Superior temporal gyrus (tissue), 1 donor: ENCODE data around the gene C1QL1.
A peak's percentile ranks its signal among the peaks of the same experiment; 100 is the strongest.

Experiments used
- DNase-seq: peaks from one replicate; pipeline ENCODE4 v3.0.0-alpha.2; 2016; ENCODE audit errors: extremely low spot score

Gene C1QL1

DNA sequence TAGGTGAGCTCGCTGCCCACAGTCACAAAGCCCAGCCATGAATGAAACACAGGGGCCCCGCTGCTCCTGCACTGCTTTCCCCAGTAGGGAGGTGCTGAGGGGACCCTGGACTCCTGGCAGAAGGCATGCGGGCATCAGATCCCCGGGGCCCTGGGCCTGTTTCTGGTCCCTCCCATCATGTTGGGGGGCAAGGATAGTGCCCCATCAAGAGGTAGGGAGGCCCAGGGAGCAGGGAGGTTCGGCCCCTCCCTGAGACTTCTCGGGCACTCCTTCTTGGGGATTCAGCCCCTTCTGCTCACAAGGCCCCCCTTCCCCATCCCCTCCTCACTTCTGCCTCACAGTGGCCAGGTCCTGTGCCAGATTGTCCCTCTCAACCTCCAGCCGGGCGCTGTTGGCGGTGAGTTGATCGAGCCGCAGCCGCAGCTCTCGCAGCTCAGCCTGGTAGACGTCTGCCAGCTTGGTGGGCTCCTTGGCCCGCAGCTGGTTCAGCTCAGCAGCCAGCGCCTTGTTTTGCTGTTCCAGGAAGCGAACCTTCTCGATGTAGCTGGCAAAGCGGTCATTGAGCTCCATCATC, 53.3 kb downstream of the C1QL1 start:
- no peak for DNase-seq

DNA sequence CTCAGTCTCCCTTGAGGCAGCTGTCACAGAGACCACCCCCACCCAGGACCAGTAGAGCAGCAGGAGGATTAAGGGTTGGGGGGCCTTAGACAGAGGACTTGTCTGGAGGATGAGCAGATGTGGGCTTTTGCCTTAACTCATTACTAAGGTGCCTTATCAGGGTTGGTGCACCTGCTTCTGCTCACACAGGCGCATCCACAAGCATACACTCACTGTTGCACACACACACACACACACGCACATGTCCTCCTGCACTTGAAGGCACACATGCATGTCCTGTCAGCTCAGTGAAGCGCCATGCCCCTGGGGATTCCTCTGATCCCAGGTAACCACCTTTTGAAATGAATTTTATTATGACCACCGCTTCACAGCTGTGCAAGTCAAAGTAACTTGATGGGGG, 54.0 kb downstream of the C1QL1 start:
- DNase-seq: no peak

DNA sequence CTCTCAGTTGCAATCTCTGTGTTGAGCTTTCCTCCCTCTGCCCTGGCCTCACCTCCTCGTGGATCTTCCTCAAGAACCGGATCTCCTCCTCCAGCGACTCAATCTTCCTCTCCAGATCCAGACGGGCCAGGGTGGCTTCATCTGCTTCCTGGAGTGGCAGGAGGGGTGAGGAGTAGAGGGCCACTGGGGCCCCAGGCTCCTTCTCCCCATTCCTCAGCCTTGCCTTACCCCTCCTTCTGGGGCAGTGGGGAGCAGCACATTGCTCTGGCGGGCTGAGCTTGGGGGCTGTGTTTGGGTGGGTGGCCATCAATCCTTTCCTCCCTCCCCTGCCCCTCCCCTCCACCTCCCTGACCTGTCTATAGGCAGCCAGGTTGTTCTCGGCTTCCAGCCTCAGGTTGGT, 54.4 kb downstream of the C1QL1 start:
- DNase-seq: no peak

DNA sequence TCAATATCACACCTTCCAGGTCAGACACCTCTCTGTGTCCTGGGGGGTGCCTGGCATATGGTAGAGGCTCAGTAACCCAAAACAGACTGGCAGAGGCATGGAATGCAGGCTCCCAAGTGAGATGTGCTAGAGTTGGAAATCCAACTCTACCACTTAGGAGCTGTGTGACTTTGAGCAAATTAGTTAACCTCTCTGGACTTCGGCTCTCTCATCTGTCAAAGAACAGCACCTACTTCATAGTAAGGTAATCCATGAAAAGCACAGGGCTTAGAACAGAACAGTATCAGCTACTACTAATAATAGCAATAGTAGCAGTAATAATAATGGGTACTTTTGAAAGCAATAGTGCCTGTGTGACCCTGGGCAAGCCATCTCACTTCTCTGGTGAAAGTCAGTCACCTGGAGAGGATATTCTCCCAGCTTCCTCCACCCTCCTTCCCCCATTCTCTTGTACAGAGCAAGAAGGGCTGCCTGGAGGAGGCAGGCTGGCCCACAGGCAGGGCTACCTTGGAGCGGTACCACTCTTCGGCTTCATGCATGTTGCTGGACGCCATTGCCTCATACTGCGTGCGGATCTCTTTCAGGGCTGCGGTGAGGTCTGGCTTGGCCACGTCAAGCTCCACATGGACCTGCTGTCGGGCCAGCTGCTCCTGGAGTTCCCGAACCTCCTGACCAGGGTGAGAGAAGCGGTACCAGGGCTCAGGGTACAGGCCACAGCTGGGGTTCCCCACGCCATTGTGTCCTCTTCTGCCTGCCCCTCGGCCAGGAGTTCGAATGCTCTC, 55.1 kb downstream of the C1QL1 start:
- no peak for DNase-seq

DNA sequence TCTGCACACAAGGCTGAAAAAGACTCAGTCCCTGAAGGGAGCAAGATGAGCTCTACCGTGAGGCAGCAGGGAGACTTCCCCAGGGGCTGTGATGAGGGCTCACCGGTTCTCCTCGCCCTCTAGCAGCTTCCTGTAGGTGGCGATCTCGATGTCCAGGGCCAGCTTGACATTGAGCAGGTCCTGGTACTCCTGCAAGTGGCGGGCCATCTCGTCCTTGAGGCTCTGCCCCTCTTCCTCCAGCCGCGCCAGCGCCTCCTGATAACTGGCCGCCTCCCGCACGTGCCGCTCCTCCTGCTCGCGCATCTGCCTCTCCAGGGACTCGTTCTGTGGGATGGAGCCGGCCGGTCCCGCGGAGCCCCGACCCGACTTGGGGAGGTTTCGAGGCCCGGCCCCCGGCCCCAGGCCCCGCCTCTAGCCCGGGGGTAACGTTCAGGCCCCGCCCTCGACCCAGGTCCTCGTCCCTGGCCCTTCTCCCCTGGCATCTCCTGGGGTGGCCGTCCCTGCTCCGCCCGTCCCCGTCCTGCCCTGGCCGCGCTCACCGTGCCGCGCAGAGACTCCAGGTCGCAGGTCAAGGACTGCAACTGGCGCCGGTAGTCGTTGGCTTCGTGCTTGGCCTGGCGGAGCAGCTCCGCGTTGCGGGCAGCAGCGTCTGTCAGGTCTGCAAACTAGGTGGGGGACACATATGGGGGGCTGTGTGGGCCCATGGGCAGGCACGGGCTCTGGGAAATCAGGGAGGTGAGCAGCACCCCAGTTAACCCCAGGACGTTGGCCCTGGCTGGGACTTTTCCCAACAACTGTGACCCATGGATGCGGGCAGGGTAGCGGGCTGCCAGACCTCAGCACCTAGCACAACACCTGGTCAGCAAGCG, 56.7 kb downstream of the C1QL1 start:
- DNase-seq: peak; percentile 16

DNA sequence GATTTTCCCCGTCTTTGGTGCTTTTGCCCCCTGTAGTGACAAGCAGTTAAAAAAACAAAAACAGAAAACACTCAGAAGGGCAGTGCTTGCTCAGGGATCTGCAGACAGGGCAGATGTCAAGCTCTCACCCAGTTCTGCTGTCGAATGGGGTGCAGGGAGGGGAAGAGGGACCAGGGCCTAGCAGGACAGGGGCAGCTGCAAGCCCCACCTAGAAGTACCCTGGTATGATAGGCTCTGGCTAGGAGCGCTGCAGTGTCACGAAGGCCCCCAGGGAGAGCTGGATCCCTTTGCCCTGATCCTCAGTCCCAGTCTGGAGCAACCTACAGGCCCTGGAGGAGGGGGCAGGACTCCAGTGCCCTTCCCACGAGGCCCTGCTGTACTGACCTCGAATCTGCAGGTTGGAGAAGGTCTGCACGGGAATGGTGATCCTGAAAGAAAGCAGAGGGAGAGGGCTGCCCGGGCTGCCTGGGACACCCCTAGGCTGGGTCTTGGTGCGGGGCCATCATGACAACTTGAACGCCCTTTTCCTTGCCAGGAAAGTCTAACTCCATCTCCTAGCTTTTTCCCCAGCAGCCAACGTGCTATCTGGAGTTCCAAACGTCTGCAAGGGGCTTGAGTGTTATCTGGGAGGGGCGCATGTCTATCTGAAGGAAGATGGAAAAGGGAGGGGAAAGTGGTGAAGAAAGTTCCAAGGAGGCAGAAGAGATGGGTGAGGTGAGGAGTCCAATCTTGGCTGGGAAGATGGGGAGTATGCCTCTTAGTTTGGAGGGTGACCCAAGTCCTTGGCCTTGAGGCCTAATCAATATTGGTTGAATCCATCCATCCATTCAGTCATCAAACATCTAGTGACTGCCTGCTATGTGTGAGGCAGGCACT, 57.6 kb downstream of the C1QL1 start:
- no peak for DNase-seq
